GM13977 (cell line): ENCODE results near the gene EEIG1.

Experiments
- DNase-seq: peaks from one replicate; pipeline ENCODE4 v3.0.0; 2012; ENCODE audit warnings: low spot score
- CTCF ChIP-seq: IDR thresholded peaks from 2 replicates; pipeline ENCODE4 v1.5.1; 2012; ENCODE audit warnings: mild to moderate bottlenecking, control low read depth; ENCODE audit not compliant: insufficient read depth; ENCODE audit errors: extremely low read depth, missing control alignments
- in situ Hi-C: fragments of 300-500 bp; cut with MboI; formaldehyde crosslinking; loops from one replicate; pipeline ENCODE4 v1.12.0; 2022; ENCODE audit warnings: low sequenced_read_pairs, low pct_unique_long_range_greater_than_20kb, mixed read lengths, inconsistent platforms; ENCODE audit not compliant: unreplicated experiment

EEIG1 gene

GRCh38 chr9:128008171-128008570 is 27.4 kb upstream of the EEIG1 start:
- TF ChIP-seq CTCF, result no peak
- in situ Hi-C loops, result no loop called here
- no peak for DNase-seq

- DNase-seq, result peak; percentile 67
These were observed 26.9 kb upstream of the EEIG1 start for GRCh38 chr9:128007566-128008138.

GRCh38 chr9:128006332-128006996 is 25.7 kb upstream of the EEIG1 start:
- DNase-seq, result no peak
- in situ Hi-C loops, result no loop called here
- no peak for TF ChIP-seq CTCF

More at GRCh38 chr9:128007566-128008138, 26.9 kb upstream of the EEIG1 start:
- no peak for TF ChIP-seq CTCF
- in situ Hi-C loops, result no loop called here

GRCh38 chr9:128005923-128006322 is 25.1 kb upstream of the EEIG1 start:
- no peak for TF ChIP-seq CTCF
- DNase-seq, result no peak

GRCh38 chr9:128003966-128004604 is 23.3 kb upstream of the EEIG1 start:
- no peak for DNase-seq
- TF ChIP-seq CTCF, result no peak
- in situ Hi-C loops, result no loop called here

More at GRCh38 chr9:128005923-128006322, 25.1 kb upstream of the EEIG1 start:
- in situ Hi-C loops, result no loop called here

GRCh38 chr9:128002959-128003358 is 22.2 kb upstream of the EEIG1 start:
- TF ChIP-seq CTCF, result no peak
- in situ Hi-C loops, result no loop called here
- no peak for DNase-seq
